OCI-LY3 (cell line): Measurements from ENCODE around the gene IQCE.

ENCODE experiments used
- H2AFZ ChIP-seq: fragments of 200-600, 300-600 bp; shearing (Covaris generic); 2 replicates; pipeline ENCODE4 v1.6.0; 2014; ENCODE audit warnings: antibody characterized with exemption, low read depth, low read length
- H3K27ac ChIP-seq: fragments of 200-600, 300-600 bp; sonication (generic); 2 replicates; pipeline ENCODE4 v1.5.1; 2014; ENCODE audit warnings: mild to moderate bottlenecking, low read length, moderate library complexity, mixed read lengths
- H3K27me3 ChIP-seq: fragments of 200-600, 300-600 bp; sonication (generic); 2 replicates; pipeline ENCODE4 v1.6.1; 2014; ENCODE audit warnings: low read depth, low read length, mixed read lengths
- H3K36me3 ChIP-seq: fragments of 200-600, 300-600 bp; sonication (generic); replicated peaks from 2 replicates; pipeline ENCODE3; 2014; ENCODE audit warnings: low read depth, low read length, mixed read lengths
- H3K4me1 ChIP-seq: fragments of 300-600, 200-600 bp; sonication (generic); 2 replicates; pipeline ENCODE4 v1.6.1; 2014; ENCODE audit warnings: low read length, mixed read lengths
- H3K4me2 ChIP-seq: fragments of 200-600, 300-600 bp; sonication (generic); 2 replicates; pipeline ENCODE4 v1.6.1; 2014; ENCODE audit warnings: low read length, mixed read lengths
- H3K4me3 ChIP-seq: fragments of 300-600, 200-600 bp; sonication (generic); 2 replicates; pipeline ENCODE4 v1.5.1; 2014; ENCODE audit warnings: antibody characterized with exemption, mild to moderate bottlenecking, low read length, moderate library complexity
- H3K79me2 ChIP-seq: fragments of 300-600, 200-600 bp; shearing (Covaris generic); 2 replicates; pipeline ENCODE4 v1.6.1; 2014; ENCODE audit warnings: mild to moderate bottlenecking, low read length, mixed read lengths
- H3K9ac ChIP-seq: fragments of 300-600, 200-600 bp; shearing (Covaris generic); 2 replicates; pipeline ENCODE4 v1.6.0; 2014; ENCODE audit warnings: mild to moderate bottlenecking, low read length, moderate library complexity
- H3K9me3 ChIP-seq: fragments of 200-600, 300-600 bp; shearing (Covaris generic); 2 replicates; pipeline ENCODE4 v1.6.1; 2014; ENCODE audit warnings: low read length, mixed read lengths; ENCODE audit not compliant: insufficient read depth
- H4K20me1 ChIP-seq: fragments of 200-600, 300-600 bp; sonication (generic); 2 replicates; pipeline ENCODE4 v1.6.1; 2016; ENCODE audit warnings: low read length, mixed read lengths; ENCODE audit not compliant: insufficient read depth
- CTCF ChIP-seq: fragments of 200-600, 300-600 bp; sonication (generic); IDR thresholded peaks from 2 replicates; pipeline ENCODE4 v1.5.1; 2014; ENCODE audit warnings: antibody characterized with exemption, low read length, low read depth
- EZH2phosphoT487 ChIP-seq: fragments of 200-600 bp; shearing (Covaris generic); IDR thresholded peaks from 2 replicates; pipeline ENCODE4 v1.6.1; 2018; ENCODE audit warnings: antibody characterized with exemption, mixed run types, low read depth

The IQCE gene

GRCh38 chr7:2594599-2594998, 35.8 kb downstream of the IQCE start:
- Histone ChIP-seq H3K36me3 (peaks cover 14% of the 10 kb centered on the region), H3K9ac (no peak overlapping the region)

GRCh38 chr7:2595258-2595860, 36.6 kb downstream of the IQCE start:
- Histone ChIP-seq H3K4me3 (no peak overlapping the region), H2AFZ (no peak overlapping the region), H4K20me1 (no peaks in the 10 kb centered on the region), H3K27me3 (no peaks in the 10 kb centered on the region), H3K36me3 (peaks cover 17% of the 10 kb centered on the region), H3K9me3 (no peaks in the 10 kb centered on the region), H3K4me1 (no peaks in the 10 kb centered on the region), H3K9ac (no peak overlapping the region), H3K4me2 (no peak overlapping the region), H3K79me2 (no peaks in the 10 kb centered on the region), H3K27ac (no peak overlapping the region)
- TF ChIP-seq CTCF, result no peak
- no peak for TF ChIP-seq EZH2phosphoT487

More at GRCh38 chr7:2594599-2594998, 35.8 kb downstream of the IQCE start:
- no peak for TF ChIP-seq CTCF
- TF ChIP-seq EZH2phosphoT487, result no peak
- Histone ChIP-seq H3K79me2 (no peaks in the 10 kb centered on the region), H3K4me2 (no peak overlapping the region), H3K27ac (no peak overlapping the region), H3K27me3 (no peaks in the 10 kb centered on the region), H3K4me1 (no peaks in the 10 kb centered on the region), H4K20me1 (no peaks in the 10 kb centered on the region), H3K4me3 (no peak overlapping the region), H3K9me3 (no peaks in the 10 kb centered on the region), H2AFZ (no peak overlapping the region)

- Histone ChIP-seq H3K4me3 (no peak overlapping the region), H3K27me3 (no peaks in the 10 kb centered on the region), H3K9ac (no peak overlapping the region), H2AFZ (no peak overlapping the region), H3K27ac (no peak overlapping the region), H3K4me1 (no peaks in the 10 kb centered on the region), H3K36me3 (peaks cover 17% of the 10 kb centered on the region), H3K4me2 (no peak overlapping the region), H3K9me3 (no peaks in the 10 kb centered on the region), H3K79me2 (no peaks in the 10 kb centered on the region), H4K20me1 (no peaks in the 10 kb centered on the region)
- TF ChIP-seq CTCF, result no peak
- TF ChIP-seq EZH2phosphoT487, result no peak
These were observed 37.9 kb downstream of the IQCE start for GRCh38 chr7:2596464-2597272.

GRCh38 chr7:2597273-2597640, 38.5 kb downstream of the IQCE start:
- Histone ChIP-seq H3K4me3 (no peak overlapping the region), H3K27me3 (no peaks in the 10 kb centered on the region), H3K9me3 (no peaks in the 10 kb centered on the region), H3K4me2 (no peak overlapping the region), H3K79me2 (no peaks in the 10 kb centered on the region), H2AFZ (no peak overlapping the region), H3K9ac (no peak overlapping the region), H4K20me1 (no peaks in the 10 kb centered on the region), H3K4me1 (no peaks in the 10 kb centered on the region), H3K27ac (no peak overlapping the region), H3K36me3 (peaks cover 19% of the 10 kb centered on the region)
- TF ChIP-seq CTCF (no peak), EZH2phosphoT487 (no peak)
